Upper lobe of right lung (tissue), 1 donor: ENCODE results near the gene ADAMTS4. TPM values are rescaled to one million over a fixed set of nuclear protein-coding genes. Genes with fewer than 3 reads are reported as not detected.

Experiments used
- ATAC-seq: fragments of 200-7000 bp; cut with Tn5 transposase; one replicate; pipeline ENCODE4 v1.9.1; 2020; ENCODE audit warnings: mild to moderate bottlenecking, moderate library complexity
- DNase-seq: peaks from one replicate; pipeline ENCODE4 v3.0.0-alpha.2; 2020
- H3K27ac ChIP-seq: fragments of 200-600 bp; one replicate; pipeline ENCODE4 v1.8.0; 2022
- H3K27me3 ChIP-seq: fragments of 200-600 bp; one replicate; pipeline ENCODE4 v1.8.0; 2022; ENCODE audit warnings: mild to moderate bottlenecking
- H3K36me3 ChIP-seq: fragments of 200-600 bp; one replicate; pipeline ENCODE4 v1.8.0; 2022
- H3K4me1 ChIP-seq: fragments of 200-600 bp; one replicate; pipeline ENCODE4 v1.8.0; 2022
- H3K4me3 ChIP-seq: fragments of 200-600 bp; one replicate; pipeline ENCODE4 v1.8.0; 2022; ENCODE audit warnings: mild to moderate bottlenecking
- H3K9me3 ChIP-seq: fragments of 200-600 bp; one replicate; pipeline ENCODE4 v1.8.0; 2022
- intact Hi-C: fragments of 100-400 bp; cut with DNase I; formaldehyde crosslinking; loops from one replicate; pipeline ENCODE4 v1.11.0; 2022
- total RNA-seq: library from RNA; stranded (reverse); fragmentation: NEBNext Ultra II Directional; extraction: Animal tissue kit (Norgen Biotek cat#: 25700); gene quantifications from one replicate; pipeline ENCODE4 v1.2.1, GENCODE V29; 2021
- TF ChIP-seq, protein P1 (sequence below): fragments of 200-600 bp; IDR thresholded peaks from one replicate; pipeline ENCODE4 v1.8.0; 2022; ENCODE audit warnings: antibody characterized with exemption
- donor health status: DM: no; HTN: yes; CAD: no; lungs with severe emphysema.

The ADAMTS4 gene
- total RNA-seq, 1 donor from 2014 or later, result 7.8 TPM

DNA sequence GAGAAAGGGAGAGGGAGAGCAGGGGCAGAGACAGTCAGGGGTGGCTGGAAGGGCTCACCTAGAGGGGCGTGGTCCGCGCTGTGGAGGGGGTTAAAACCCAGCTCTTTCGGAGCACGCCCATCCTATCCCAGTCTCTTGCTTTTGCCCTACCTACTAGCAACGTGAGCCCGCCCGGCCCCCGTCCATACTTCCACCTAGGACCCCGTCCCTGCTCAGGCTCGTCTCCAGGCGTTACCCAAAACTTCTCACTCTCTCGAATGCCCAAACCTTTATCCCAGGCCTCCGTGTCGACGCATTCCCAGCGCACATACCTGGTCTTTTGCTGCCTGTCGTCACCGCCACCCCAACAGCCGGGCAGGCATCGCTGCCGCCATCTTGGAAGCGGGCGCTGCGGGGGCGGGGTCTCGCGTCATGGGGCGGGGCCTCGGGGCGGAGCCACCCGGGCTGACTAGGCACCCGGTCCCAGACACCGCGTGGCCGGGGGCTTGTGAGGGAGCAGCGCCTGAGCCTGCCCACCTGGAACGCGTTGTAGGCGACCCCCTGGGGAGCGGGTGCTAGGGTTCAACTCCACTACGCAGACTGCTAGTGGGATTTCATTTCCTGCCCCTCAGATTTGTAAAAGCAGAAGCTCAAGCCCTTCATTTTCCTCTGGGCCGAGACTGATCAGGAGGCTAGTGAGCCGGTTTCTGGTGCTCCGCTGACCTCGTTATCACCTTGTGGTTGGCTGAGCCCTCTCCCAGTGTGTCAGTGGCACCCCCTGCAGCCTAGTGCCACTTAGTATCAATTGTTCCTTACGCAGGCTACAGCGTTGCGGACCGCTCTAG lies 21.5 kb downstream of the ADAMTS4 start, which contains the start of gene B4GALT3:
Gene B4GALT3, minus strand, starts transcription at position 396 of the 824 bp plus-strand sequence. CDS start 1,447 bp downstream, outside the sequence.
- Histone ChIP-seq H3K9me3 (no peaks in the 10 kb centered on the region), H3K27ac (peak within 1 kb of the TSS; percentile 90), H3K4me3 (peak within 1 kb of the TSS; percentile 88), H3K36me3 (peaks cover 36% of the 10 kb centered on the region), H3K27me3 (no peaks in the 10 kb centered on the region), H3K4me1 (peaks cover 27% of the 10 kb centered on the region)
- peak; percentile 97 for ATAC-seq
- TF ChIP-seq, protein P1, sequence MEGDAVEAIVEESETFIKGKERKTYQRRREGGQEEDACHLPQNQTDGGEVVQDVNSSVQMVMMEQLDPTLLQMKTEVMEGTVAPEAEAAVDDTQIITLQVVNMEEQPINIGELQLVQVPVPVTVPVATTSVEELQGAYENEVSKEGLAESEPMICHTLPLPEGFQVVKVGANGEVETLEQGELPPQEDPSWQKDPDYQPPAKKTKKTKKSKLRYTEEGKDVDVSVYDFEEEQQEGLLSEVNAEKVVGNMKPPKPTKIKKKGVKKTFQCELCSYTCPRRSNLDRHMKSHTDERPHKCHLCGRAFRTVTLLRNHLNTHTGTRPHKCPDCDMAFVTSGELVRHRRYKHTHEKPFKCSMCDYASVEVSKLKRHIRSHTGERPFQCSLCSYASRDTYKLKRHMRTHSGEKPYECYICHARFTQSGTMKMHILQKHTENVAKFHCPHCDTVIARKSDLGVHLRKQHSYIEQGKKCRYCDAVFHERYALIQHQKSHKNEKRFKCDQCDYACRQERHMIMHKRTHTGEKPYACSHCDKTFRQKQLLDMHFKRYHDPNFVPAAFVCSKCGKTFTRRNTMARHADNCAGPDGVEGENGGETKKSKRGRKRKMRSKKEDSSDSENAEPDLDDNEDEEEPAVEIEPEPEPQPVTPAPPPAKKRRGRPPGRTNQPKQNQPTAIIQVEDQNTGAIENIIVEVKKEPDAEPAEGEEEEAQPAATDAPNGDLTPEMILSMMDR, result peak; percentile 29
- intact Hi-C loops, result no loop called here
- peak; percentile 96 for DNase-seq

DNA sequence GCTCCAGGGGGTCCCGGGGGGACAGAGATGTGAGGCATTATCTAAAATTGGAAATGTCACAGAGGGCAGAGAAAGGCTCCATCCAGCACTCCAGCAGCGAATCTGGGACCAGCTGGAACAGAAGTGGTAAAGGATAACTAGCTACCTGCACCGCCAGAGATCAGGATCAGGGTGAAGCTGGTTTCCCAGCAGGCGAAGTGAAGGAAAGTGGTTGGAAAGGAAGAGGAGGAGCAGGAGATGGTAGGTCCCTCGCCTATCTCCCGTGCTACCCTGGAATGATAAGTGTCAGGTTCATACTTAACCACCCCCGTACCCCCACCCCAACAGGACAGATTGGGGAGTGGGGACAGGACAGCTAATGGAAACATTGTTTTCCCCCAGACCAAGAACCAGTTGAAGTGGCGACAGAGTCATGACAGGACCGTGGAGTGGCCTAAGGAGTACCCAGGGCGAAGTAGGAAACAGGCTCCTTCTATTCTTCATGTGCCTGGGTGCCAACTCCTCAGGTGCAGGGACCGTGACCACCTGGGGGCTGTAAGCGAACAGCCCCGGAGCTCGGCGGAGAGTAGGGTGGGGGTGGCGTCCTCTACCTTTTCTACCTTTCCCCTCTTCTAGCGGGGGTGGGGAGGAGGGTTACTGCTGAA lies 22.3 kb downstream of the ADAMTS4 start:
- TF ChIP-seq, protein P1, result no peak
- Histone ChIP-seq H3K4me1 (peaks cover 23% of the 10 kb centered on the region), H3K9me3 (no peaks in the 10 kb centered on the region), H3K36me3 (peaks cover 43% of the 10 kb centered on the region), H3K4me3 (peak overlapping the region; percentile 88), H3K27me3 (no peaks in the 10 kb centered on the region), H3K27ac (peak overlapping the region; percentile 90)
- ATAC-seq (peak; percentile 19), DNase-seq (no peak)
- intact Hi-C loops, result no loop called here

DNA sequence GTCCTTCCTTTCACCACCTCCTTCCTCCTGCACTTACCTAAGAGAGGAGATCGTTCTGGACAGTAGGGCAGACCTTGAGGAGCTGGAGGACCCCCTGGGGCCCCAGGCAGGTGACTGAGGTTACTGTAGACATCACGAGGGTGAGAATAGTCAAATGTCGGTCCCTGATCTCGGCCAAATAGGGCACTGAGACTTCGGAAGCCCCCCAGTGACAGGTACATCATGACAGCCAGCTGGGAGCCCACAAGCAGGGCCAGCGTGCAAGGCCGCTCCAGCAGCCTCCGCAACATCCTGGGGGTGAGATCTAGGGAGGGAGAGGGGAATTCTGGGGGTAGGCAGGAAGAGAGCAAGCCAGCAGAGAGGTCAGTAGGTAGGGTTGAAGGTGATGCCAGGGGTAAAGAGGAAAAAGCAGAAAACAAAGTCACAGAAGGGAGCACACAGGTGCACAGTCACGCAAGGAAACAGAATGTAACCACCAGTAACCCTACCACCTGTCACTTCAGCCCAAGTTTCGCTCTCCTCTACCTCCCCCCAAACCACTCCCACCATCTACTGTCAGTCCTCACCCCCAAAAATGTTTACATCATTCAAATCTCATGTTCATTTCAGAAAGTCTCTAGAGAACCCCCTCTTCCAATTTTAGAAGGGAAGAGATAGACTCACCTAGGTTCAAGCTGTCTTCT lies 22.9 kb downstream of the ADAMTS4 start:
- Histone ChIP-seq H3K9me3 (no peaks in the 10 kb centered on the region), H3K27me3 (no peaks in the 10 kb centered on the region), H3K27ac (peak overlapping the region; percentile 90), H3K36me3 (peaks cover 50% of the 10 kb centered on the region), H3K4me1 (peaks cover 23% of the 10 kb centered on the region), H3K4me3 (peak overlapping the region; percentile 88)
- TF ChIP-seq, protein P1, result no peak
- intact Hi-C loops, result no loop called here
- DNase-seq (no peak), ATAC-seq (no peak)

DNA sequence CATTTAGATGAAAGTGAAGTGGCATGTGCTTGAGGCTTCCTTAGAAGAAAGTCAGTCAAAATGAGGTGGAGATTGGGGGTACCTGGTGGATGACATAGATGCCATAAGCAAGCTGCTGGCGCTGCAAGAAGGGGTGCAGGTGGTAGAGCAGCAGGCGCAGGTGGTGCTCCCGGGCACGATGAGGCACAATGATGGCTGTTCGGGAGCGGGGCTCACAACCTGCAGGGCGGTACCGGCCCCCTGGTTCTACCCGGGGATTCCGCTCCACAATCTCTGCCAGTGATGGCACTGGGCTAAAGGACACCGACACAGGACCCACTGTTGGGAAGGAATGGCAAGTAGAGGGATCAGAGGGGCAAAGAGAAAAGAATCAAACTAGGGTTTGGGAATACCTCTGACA lies 23.9 kb downstream of the ADAMTS4 start:
- TF ChIP-seq, protein P1, result no peak
- H3K9me3 ChIP-seq, result no peaks in the 10 kb centered on the region
- ATAC-seq (no peak), DNase-seq (no peak)
- H3K27me3 ChIP-seq, result no peaks in the 10 kb centered on the region
- intact Hi-C loops, result no loop called here
- H3K4me1 ChIP-seq, result peaks cover 23% of the 10 kb centered on the region
- no peak overlapping the region for H3K4me3 ChIP-seq
- peaks cover 60% of the 10 kb centered on the region for H3K36me3 ChIP-seq
- no peak overlapping the region for H3K27ac ChIP-seq

DNA sequence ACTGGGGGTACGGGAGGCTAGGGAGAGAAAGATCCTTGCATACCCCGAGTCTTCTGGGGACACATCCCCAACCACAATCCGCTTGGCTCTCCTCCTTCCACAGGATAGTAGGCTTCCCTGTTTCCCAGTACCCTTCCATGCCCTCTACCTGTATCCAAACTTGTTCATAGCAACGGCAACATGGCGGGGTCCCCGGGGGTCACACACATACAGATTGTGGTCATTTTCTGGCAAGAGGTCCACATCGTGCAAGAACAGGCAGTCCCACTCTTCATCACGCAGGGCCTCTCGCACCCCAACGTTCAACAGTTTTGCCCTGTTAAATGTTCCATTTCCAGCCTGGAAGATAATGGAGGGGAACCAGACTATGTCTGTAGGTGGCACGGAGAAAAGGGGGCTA lies 25.1 kb downstream of the ADAMTS4 start:
- no peak for DNase-seq
- H3K4me3 ChIP-seq, result no peak overlapping the region
- no peaks in the 10 kb centered on the region for H3K27me3 ChIP-seq
- no peak overlapping the region for H3K27ac ChIP-seq
- H3K9me3 ChIP-seq, result no peaks in the 10 kb centered on the region
- ATAC-seq, result no peak
- H3K4me1 ChIP-seq, result peaks cover 23% of the 10 kb centered on the region
- H3K36me3 ChIP-seq, result peaks cover 70% of the 10 kb centered on the region
- intact Hi-C loops, result no loop called here
- TF ChIP-seq, protein P1, result no peak
